T follicular helper cell (primary cell): ENCODE measurements around the gene ZNF396.

ENCODE experiments used
- DNase-seq: peaks from one replicate; pipeline ENCODE4 v3.0.0-alpha.2; 2020; ENCODE audit warnings: low read depth

ZNF396 gene

DNA sequence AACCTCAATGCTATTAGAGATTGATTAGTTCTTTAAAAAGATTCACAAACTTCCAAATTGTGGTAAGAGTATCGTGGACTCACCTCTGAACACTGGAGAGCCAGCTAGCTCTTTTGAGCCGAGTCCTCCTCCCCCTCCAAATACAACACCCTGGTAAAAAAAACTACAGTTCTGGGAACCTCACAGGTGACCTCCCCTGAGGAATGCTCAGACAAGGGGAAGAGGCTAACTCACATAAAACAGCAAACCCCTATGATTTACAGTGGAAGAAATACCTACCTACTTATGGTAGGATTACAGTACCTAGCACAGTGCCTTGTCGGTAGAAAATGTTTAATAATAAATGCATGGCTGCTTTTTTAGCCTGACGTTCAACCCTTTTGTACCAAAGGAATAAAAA, 41.3 kb downstream of the ZNF396 start:
- DNase-seq: no peak

DNA sequence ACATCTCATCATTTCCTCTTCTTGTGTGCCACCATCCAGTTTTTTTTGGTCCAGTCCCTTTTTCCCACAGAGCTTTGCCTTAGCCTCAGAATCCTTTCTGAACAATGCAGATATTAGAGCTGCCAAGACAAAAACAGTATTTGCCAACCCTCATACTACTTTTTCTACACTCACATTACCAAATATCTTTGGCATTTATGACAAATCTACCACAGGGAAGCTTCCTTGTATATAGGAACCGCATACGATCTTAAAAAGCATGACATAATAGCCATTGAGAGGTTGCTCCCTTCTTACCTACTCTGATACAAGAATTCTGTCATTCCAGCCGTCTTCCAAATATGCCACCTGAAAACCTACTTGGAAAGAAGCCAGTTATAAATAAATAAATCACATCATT, 42.3 kb downstream of the ZNF396 start:
- no peak for DNase-seq

DNA sequence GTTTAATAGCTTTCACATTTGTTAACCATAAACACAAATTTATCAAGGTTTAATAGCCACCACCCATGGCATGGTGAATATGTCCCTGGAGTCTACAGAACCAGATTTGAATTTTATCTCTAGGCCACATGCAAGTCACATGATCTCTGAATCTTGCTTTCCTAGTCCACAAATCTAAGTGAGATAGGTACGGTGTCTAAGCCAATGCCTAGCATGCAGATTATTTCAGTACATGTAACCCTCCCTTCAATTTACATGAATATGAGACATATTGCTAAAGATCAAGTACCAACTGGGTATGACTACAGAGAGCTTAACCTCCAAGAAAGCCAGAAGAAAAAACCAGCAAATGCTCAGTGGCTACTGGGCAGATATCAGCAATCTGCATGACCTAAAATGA, 42.9 kb downstream of the ZNF396 start:
- no peak for DNase-seq

DNA sequence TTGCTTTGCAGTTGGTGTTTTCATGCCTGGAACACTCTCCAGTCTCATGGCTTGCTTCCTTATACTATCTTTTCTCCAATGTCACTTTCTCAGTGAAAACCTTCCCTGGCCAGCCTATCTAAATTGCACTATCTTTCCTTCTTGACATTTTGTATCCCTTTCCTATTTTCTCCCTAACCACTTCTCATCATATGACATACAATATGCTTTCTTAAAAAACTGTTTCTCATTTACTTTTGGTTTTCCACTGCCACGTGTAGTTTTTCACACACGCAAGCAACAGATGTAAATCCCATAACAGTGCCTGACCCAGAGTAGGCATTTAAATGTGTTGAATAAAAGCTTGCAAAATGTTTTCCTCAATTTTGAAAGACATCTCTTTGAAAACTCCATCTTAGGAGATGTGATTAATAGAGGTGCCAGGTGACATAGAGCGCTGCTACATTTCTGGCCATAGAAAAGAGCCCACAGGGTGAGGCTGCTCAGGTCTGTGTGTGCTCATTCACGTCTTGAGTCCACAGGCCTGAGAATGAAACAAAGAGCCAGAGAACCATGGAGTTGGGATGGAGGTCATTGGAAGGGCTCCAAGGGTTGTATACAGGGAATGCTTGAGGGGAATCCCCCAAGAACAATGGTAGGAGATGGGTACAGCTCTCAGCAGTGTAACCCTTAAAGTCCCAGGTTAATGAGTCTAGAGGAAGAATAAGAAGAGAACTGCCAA, 45.6 kb downstream of the ZNF396 start:
- DNase-seq: no peak

DNA sequence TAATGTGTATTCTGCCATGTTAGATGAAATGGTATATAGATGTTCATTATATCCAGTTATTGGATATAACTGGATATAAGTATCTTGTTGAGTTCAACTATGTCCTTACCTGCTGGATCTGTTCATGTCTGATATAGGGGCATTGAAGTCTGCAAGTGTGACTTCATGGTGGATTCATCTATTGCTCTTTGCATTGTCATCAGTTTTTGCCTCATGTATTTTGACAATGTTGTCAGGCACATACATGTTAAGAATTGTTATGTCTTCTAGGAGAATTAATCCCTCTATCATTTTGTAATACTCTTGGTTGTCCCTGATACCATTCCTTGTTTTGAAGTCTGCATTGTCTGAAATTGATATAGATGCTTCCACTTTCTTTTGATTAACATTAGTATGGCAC, 48.3 kb downstream of the ZNF396 start:
- no peak for DNase-seq

DNA sequence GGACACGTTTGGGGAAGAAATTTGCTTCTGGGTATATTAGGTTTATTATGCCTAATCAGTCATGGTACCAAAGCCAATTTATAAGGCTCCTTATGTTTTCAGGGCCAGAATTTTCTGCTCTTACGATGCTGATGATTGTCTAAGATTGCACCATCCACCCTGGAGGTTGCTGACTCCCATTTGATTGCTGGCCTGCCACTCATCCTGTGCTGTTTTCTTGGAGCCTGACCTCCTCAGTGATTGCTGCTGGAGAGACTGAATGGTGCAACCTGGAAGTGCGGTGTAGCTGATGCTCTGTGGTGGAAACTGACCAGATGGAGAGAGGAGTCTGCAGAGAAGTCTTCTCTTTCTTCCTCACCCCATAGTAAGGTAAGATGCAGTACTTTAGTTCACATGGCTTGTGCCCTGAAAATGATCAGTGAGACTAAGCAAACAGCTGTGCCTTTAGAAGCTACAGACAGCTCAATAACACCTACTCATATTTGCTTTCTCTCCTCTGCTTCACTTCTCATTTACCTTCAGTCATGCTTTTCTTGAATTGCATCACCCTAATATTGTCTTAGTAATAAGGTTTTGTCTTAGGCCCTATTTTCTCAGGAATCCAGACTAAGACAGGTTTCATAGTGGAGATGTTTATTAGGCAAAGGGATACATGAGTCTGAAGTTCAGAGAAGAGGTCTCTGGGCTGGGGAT, 50.3 kb downstream of the ZNF396 start:
- DNase-seq: no peak

DNA sequence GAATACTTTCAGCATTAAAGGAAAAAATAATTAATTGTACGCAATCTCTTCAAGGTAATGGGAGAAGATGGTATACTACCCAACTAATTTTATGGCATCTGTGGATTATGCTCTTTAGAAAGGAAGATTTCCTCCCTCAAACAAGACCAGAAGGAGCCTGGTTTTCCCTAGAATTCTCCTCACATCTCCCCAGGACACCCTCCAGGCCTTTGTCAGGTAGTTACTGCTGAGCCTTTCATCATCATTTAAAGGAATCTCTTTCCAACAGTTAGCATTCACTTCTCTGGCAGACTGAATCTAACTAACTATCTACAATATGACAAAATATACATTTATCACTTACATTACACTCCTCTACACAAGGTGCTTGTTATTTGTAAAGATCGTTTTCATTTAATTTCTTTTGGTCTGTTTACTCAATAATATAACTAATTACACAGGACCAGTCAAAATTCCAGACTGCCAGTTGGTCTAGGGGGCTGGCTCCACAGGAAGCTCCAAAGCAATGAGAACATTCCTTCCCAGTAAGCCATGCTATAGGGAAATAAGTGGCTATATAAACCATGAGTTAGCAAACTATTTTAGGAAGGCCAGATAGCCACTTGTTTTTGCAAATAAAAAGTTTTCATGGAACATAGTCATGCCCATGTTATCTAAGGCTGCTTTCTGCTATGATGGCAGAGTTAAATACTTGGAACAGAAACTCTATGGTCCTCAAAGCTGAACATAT, 52.0 kb downstream of the ZNF396 start:
- no peak for DNase-seq

DNA sequence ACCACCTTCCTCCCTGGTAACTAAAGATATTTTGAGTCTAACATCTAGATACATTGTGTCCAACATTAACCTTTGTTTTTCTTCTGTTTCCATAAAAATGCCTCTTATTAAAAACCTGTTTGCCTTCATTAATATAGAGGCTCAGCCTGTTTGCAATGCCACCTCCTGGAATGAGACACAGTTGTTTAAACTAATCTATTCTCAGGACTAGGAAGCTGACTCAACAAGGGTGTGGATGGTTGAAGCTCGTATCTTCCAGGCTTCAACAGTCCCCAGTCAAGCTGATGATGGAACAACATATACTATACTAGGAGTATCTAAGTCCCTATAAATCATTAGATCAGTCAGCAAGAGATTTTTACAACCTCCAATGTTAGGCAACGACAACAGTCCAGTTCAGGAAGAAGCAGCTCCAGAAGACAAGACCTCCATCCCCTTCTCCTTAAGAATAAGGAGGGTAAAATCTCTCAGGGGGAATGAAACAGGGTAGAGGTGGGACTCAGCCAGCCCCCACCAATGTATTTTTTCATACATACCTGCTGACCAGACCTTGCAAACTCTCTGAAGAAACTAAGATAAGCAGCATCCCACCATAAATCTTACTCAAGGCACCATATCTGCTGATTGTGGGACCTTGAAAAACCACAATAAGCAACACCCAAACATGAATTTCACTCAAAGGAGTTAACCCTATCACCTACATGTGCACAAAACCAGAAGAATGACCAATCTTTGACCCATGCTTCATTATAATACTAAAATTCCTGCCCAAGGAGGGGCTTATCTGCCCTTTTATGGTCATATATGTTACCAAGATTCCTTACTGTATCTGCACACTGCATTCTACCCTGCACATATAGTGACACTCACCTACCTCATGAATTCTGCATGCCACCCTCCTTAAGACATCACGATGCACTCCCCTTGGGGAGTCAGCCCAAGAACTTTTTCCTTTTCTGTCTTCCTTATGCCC, 54.4 kb downstream of the ZNF396 start:
- DNase-seq: no peak
